GM18519 (cell line): Measurements from ENCODE around the gene KRTAP5-4.
"Not testable (repeated sequence)": the region's sequence is repeated elsewhere in the genome, so short reads cannot be mapped to it uniquely, and the experiment has no call there.

Source experiments
- ATAC-seq: cut with Tn5 transposase; IDR thresholded peaks from one replicate; pipeline ENCODE4 v1.9.1; 2021; ENCODE audit warnings: mild to moderate bottlenecking, moderate library complexity; ENCODE audit not compliant: unreplicated experiment, low FRiP score

The KRTAP5-4 gene, protein sequence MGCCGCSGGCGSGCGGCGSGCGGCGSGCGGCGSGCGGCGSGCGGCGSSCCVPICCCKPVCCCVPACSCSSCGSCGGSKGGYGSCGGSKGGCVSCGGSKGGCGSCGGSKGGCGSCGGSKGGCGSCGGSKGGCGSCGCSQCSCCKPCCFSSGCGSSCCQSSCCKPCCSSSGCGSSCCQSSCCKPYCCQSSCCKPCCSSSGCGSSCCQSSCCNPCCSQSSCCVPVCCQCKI

DNA sequence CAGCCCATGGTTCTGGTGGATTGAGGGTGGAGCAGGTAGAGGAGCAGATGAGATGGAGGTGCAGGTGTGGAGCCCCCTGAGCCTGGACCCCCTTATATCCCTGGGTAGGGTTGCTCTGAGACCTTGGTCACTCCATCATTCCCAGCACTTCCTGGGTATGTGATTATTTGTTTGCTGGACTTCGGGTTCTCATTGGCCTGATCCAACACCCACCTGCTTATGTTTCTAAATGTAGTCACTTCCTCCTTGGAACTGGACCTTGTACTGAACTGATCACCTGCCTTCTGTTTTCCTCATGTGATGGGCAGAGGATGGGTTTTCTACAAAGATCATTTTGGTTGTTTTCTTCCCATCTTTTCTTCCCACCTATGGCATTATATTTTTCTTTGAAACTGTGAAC is at the start of gene KRTAP5-4:
KRTAP5-4 (minus strand) TSS at position 53 of the 400 bp plus-strand sequence; CDS start at position 8, 45 bp downstream.
- no peak for ATAC-seq

- no peak for ATAC-seq
Measured at GRCh38 chr11:1671658-1672057, 49.7 kb upstream of the KRTAP5-4 start.

- no peak for ATAC-seq
Measured at GRCh38 chr11:1670905-1671371, 49.0 kb upstream of the KRTAP5-4 start.

DNA sequence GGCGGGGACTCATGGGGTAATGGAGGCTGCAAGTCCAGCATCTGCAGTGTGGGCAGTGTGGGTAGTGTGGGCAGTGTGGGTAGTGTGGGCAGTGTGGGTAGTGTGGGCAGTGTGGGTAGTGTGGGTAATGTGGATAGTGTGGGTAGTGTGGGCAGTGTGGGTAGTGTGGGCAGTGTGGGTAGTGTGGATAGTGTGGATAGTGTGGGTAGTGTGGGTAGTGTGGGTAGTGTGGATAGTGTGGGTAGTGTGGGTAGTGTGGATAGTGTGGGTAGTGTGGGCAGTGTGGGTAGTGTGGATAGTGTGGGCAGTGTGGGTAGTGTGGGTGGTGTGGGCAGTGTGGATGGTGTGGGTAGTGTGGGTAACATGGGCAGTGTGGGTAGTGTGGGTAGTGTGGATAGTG is 48.5 kb upstream of the KRTAP5-4 start:
- not testable (repeated sequence) for ATAC-seq

DNA sequence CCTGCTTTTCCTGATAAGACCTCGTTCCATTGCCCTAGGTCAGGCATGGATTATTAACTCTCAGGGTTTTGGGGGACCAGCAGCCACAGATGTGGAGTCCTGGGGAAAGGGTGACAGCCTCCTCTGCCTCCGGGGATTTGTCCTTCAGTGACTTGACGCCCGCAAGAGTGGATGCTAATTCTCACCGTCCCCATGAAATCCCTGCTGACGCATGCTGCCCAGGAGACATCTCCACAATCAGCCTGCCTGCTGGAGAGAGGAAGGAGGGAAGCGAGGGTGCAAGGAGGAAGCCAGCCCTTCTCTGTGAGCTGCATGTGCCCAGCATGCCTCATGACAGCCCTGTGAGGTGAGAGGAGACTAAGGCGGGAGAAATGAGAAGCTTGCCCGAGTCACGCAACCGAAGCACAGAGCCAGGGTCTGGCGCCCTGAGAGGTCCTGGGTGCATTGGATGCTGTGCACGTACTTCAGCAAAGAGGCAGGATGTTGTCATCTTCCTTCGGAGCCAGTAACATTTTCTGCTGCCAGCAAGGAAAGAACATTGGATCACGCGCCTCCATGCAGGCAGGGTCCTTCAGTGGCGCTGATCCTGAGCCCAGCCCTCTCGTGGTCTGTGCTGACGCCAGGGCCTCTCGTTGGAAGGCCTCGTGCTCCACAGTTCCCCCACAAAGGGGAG is 47.7 kb upstream of the KRTAP5-4 start:
- ATAC-seq: no peak

GRCh38 chr11:1668911-1669473 is 47.1 kb upstream of the KRTAP5-4 start:
- no peak for ATAC-seq

DNA sequence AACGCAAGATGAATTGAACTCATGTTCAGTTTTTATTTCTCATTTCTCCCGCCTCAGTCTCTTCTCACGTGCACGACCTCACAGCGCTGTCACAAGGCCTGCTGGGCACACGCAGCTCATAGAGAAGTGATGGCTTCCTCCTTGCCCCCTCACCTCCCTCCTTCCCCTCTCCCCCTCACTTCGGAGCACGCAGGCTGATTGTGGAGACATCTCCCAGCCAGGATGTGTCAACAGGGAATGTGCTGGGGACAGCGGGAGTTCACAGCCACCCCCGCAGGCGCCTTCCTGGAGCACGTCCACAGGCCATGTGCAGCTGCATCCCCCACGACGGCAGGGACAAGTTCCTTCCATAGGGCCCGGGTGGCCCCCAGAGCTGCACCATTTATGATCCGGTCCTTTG is 46.0 kb upstream of the KRTAP5-4 start:
- no peak for ATAC-seq

DNA sequence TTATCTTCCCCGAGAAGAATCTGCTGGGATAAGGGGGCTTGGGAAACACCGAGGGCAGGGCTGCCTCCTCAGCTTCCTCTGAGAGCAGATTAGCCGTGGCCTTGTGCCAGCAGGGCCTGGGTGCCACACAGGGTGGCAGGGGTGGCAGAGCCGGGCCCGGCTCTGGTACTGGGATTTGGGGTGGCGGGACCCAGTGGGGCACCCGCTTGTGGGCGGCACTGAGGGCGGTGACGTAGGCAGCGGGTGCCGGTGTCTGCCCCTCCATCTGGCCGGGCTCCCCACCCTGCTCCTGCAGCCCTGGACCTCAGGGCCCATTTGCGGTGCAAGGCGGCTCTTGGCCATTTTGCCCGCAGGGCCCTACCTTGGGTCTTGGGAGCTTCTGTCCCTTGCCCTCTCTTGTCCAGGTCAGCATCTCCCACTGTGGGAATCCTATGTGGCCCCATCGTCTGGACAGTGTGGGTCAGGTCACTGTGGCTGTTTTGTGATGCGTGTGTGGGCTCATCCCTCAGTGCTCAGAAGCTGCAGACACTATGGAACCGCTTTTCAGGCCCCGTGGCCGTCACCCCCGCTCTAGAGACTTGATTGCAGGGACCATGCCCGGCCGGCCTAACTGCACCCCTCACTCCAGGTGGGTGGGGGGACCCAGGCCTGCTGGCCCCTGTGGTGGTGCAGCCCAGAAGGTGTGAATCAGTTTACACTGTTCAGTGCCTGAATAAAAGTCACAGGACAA is 45.3 kb upstream of the KRTAP5-4 start:
- ATAC-seq: no peak

DNA sequence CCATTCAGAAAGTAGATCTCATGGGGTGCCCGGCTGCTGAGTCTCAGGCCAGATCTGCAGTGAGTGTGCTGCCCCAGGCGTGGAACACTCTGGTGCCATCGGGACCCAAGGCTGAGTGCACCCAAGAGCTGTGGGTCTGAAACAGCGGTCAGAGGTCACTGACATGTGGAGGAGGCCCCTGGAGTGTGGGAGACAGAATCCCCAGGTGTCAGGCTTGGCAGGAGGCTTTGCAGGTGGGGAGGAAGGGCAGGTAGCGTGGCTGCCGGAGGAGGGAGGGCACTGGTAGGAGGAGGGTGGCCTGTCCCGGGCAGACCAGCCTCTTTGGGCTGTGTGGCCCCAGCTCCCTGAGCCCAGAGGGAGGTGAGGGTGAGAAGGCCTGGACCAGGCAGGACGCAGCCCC is 43.4 kb upstream of the KRTAP5-4 start:
- ATAC-seq: no peak

DNA sequence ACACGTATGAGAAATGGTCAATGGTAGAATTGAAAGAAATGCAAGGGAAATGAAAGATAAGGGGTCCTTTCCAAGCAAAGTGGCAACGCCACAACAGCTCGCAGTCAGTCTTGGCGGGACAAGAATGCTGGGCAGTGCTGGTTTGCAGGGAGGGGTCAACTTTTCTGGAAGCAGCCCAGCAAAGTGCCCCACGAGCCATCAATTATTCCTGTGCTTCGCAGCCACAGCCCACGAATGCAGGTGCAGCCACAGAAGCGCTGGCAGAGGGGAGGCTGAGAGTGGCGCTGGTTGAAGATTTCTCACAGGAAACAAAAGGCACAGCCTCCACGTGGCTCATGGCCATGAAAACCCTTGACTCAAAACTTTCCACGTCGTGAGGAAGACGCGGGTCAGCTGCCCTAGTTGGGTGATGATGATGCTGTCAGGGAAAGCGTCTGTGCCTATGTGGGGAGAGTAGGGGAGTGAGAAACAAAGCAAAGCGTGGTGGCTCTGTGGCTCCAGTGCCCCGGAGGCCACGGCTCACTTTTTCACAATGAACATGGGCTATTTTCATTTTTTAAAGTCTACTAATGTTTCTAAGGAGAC is 40.9 kb upstream of the KRTAP5-4 start:
- ATAC-seq: not testable (repeated sequence)

DNA sequence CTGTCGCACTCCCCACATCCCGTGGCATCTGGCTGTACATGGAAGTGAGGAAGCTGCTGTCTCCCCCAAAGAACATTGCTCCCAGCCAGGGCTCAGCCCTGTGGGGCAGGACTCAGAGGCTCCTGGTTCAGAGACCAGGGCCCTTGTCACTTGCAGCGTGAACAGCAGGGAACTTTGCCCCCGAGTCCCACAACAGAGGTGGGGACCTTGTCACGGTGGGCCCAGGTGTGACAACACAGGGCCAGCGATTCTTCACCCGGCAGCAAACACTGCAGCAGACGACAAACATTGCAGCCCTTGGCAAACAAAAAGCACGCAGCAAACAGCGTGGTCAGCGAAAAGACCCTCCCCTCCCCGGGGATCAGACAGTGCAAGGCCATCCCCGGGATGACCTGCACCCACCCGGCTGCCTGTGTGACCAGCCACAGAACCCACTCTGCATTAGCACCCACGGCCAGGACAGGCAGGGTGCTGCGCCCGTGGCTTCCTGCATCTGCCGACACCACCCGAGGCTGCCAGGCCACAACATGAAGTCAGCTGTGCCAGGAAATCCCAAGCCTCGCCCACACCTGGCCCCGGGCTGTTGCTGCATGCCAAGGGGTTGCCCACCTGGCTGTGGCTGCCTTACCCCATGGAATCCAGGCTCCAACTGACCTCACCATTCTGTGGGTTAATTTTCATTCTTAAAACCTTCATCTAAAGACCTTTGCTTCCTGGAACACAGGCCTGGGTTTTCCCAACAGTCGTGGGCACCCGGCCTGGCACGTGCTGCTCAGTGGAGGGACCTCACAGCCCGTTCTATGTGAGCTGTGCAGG is 39.7 kb upstream of the KRTAP5-4 start:
- ATAC-seq: not testable (repeated sequence)

GRCh38 chr11:1660111-1660867 is 38.4 kb upstream of the KRTAP5-4 start:
- no peak for ATAC-seq

GRCh38 chr11:1659506-1659905 is 37.6 kb upstream of the KRTAP5-4 start:
- ATAC-seq: no peak

DNA sequence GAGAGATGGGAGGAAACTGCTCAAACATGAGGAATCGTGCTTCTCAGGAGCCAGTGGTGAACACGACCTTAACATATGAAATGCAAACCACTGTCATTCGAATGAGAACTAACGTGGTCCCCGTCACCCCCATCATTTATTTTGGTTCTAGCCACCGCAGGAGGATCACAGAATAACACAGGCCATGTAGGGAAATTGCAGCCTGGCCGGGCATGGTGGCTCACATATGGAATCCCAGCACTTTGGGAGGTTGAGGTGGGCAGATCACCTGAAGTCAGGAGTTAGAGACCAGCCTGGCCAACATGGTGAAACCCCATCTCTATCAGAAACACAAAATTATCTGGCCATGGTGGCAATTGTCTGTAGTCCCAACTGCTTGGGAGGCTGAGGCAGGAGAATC is 34.7 kb upstream of the KRTAP5-4 start:
- ATAC-seq: no peak

- ATAC-seq: no peak
Measured at GRCh38 chr11:1656061-1656441, 34.1 kb upstream of the KRTAP5-4 start.

GRCh38 chr11:1655168-1656060 is 33.5 kb upstream of the KRTAP5-4 start:
- ATAC-seq: no peak

GRCh38 chr11:1654388-1655167 is 32.6 kb upstream of the KRTAP5-4 start:
- ATAC-seq: no peak
